Aorta (tissue), 5 donors: ENCODE measurements around the gene TK2. TPM values are rescaled to one million over a fixed set of nuclear protein-coding genes. Genes with fewer than 3 reads are reported as not detected.
A peak's percentile ranks its signal among the peaks of the same experiment; 100 is the strongest.

Experiments
- ATAC-seq: fragments of 200-7000 bp; cut with Tn5 transposase; one replicate; pipeline ENCODE4 v1.9.1; 2022; ENCODE audit warnings: moderate library complexity; ENCODE audit not compliant: low FRiP score
- DNase-seq, 2 donors: peaks; one replicate each; pipeline ENCODE4 v3.0.0-alpha.2; 2020
- H3K27ac ChIP-seq, 2 donors: one replicate each; pipeline ENCODE4 v1.5.1; 2013; ENCODE audit warnings: low read length in 2 of 2, mild to moderate bottlenecking in 2 of 2, moderate library complexity in 2 of 2, control low read depth in 1 of 2, inconsistent platforms in 1 of 2, low read depth in 1 of 2
- H3K27me3 ChIP-seq, 2 donors: one replicate each; pipeline ENCODE4 v1.6.1; 2013; ENCODE audit warnings: control low read depth in 1 of 2, low read length in 1 of 2, mild to moderate bottlenecking in 1 of 2, moderate library complexity in 1 of 2; ENCODE audit not compliant: insufficient read depth in 2 of 2, control insufficient read depth in 1 of 2
- H3K36me3 ChIP-seq, 2 donors: one replicate each; pipeline ENCODE4 v1.6.1; 2013; ENCODE audit warnings: control low read depth in 1 of 2, low read length in 1 of 2, mild to moderate bottlenecking in 1 of 2; ENCODE audit not compliant: insufficient read depth in 2 of 2, control insufficient read depth in 1 of 2
- H3K4me1 ChIP-seq, 2 donors: one replicate each; pipeline ENCODE4 v1.6.1; 2013; ENCODE audit warnings: low read length in 2 of 2, control low read depth in 1 of 2, mild to moderate bottlenecking in 1 of 2, moderate library complexity in 1 of 2; ENCODE audit not compliant: insufficient read depth in 2 of 2, control insufficient read depth in 1 of 2
- H3K4me3 ChIP-seq, 2 donors: one replicate each; pipeline ENCODE4 v1.5.1; 2013; ENCODE audit warnings: low read length in 2 of 2, control low read depth in 1 of 2, mild to moderate bottlenecking in 1 of 2
- H3K9me3 ChIP-seq: one replicate; pipeline ENCODE4 v1.6.1; 2013; ENCODE audit warnings: mild to moderate bottlenecking, low read length; ENCODE audit not compliant: control insufficient read depth
- WGBS, 2 donors: extraction: QIAGEN DNeasy Blood & Tissue Kit; methylation state at CpG; one replicate each; pipeline ENCODE4 v1.1.7; 2013; 5-methylcytosine and 5-hydroxymethylcytosine counted together
- intact Hi-C, 2 donors: fragments of 100-400 bp; cut with DNase I; formaldehyde crosslinking; loops; one replicate each; pipeline versions ENCODE4 v1.14.2 to v1.15.0; 2022
- polyA plus RNA-seq, 2 donors: library from polyadenylated mRNA; stranded (reverse); fragments of 200-250 nt; gene quantifications; one replicate each; pipeline ENCODE4 v1.2.3, GENCODE V29; 2013
- total RNA-seq, 2 donors: library from RNA; stranded (reverse); fragmentation: NEBNext Ultra II Directional; extraction: Animal tissue kit (Norgen Biotek cat#: 25700); gene quantifications; one replicate each; pipeline ENCODE4 v1.2.1, GENCODE V29; 2021
- donor health status: healthy with polysubstance abuse.
- donor health status: Bipolar disorder and iron deficiency.
- donor health status: DM: no; HTN: no; CAD: no.
- donor health status: DM: no; HTN: no; CAD: no.
- donor health status: DM: yes; HTN: yes; CAD: no.

Gene TK2
- total and polyA plus RNA-seq, 4 donors = 18.9 to 43.4 (median 28.9) TPM

GRCh38 chr16:66476328-66477027, 73.4 kb downstream of the TK2 start:
- Histone ChIP-seq H3K27ac (no peak overlapping the region), H3K4me1 (no peaks in the 10 kb centered on the region), H3K4me3 (no peak overlapping the region), H3K27me3 (no peaks in the 10 kb centered on the region), H3K36me3 (no peaks in the 10 kb centered on the region), H3K9me3 (no peaks in the 10 kb centered on the region)
- intact Hi-C loops = loop anchor here in 1 of 2 donors (5.0 to 10.0 kb wide), 3 partner anchors 41 to 126 kb away; partner anchors contain the start of gene CMTM3
- no peak for ATAC-seq
- peak in 1 of 2 donors; percentile 68 for DNase-seq
- WGBS, 2 donors = 52 to 58% methylated on average over 8 of the region's 8 CpGs

- Histone ChIP-seq H3K27me3 (no peaks in the 10 kb centered on the region), H3K4me1 (no peaks in the 10 kb centered on the region), H3K27ac (no peak overlapping the region), H3K9me3 (no peaks in the 10 kb centered on the region), H3K36me3 (no peaks in the 10 kb centered on the region), H3K4me3 (no peak overlapping the region)
- 93 to 94% methylated on average over 2 of the region's 2 CpGs for WGBS, 2 donors
- ATAC-seq (no peak), DNase-seq (peak in 1 of 2 donors; percentile 28)
- intact Hi-C loops = loop anchor here in 1 of 2 donors (5.0 to 10.0 kb wide), 3 partner anchors 42 to 127 kb away; partner anchors contain the start of gene CMTM3
Observed at GRCh38 chr16:66475232-66475631, 74.7 kb downstream of the TK2 start.

GRCh38 chr16:66474750-66475199, 75.1 kb downstream of the TK2 start:
- Histone ChIP-seq H3K4me3 (no peak overlapping the region), H3K27me3 (no peaks in the 10 kb centered on the region), H3K36me3 (no peaks in the 10 kb centered on the region), H3K9me3 (no peaks in the 10 kb centered on the region), H3K27ac (no peak overlapping the region), H3K4me1 (no peaks in the 10 kb centered on the region)
- DNase-seq (no peak), ATAC-seq (no peak)
- intact Hi-C loops = loop anchor here in 1 of 2 donors (5.0 to 10.0 kb wide), 3 partner anchors 43 to 128 kb away; partner anchors contain the start of gene CMTM3
- WGBS, 2 donors = 58 to 72% methylated on average over 4 of the region's 4 CpGs

- no peak overlapping the region for H3K4me3 ChIP-seq
- WGBS, 2 donors = 94% methylated on average over 4 of the region's 4 CpGs
- no peaks in the 10 kb centered on the region for H3K36me3 ChIP-seq
- H3K4me1 ChIP-seq = no peaks in the 10 kb centered on the region
- ATAC-seq = no peak
- no peak overlapping the region for H3K27ac ChIP-seq
- H3K27me3 ChIP-seq = no peaks in the 10 kb centered on the region
- peak in 1 of 2 donors; percentile 44 for DNase-seq
- H3K9me3 ChIP-seq = no peaks in the 10 kb centered on the region
- intact Hi-C loops = loop anchor here in 1 of 2 donors (10.0 kb wide), 1 partner anchor 111 kb away; no protein-coding TSS in a partner anchor
Observed at GRCh38 chr16:66473654-66474519, 76.0 kb downstream of the TK2 start.

- no peaks in the 10 kb centered on the region for H3K27me3 ChIP-seq
- H3K27ac ChIP-seq = no peak overlapping the region
- H3K9me3 ChIP-seq = no peaks in the 10 kb centered on the region
- no peaks in the 10 kb centered on the region for H3K36me3 ChIP-seq
- no peak overlapping the region for H3K4me3 ChIP-seq
- H3K4me1 ChIP-seq = no peaks in the 10 kb centered on the region
- ATAC-seq (no peak), DNase-seq (peak in 1 of 2 donors; percentile 41)
- 90 to 91% methylated on average over 14 to 15 of the region's 15 CpGs for WGBS, 2 donors
- intact Hi-C loops = loop anchor here in 1 of 2 donors (10.0 kb wide), 1 partner anchor 112 kb away; no protein-coding TSS in a partner anchor
Observed at GRCh38 chr16:66473051-66473571, 76.8 kb downstream of the TK2 start.

- no peak overlapping the region for H3K27ac ChIP-seq
- H3K9me3 ChIP-seq = no peaks in the 10 kb centered on the region
- WGBS, 2 donors = 94 to 95% methylated on average over 10 of the region's 10 CpGs
- peak in 1 of 2 donors; percentile 59 for DNase-seq
- H3K4me1 ChIP-seq = no peaks in the 10 kb centered on the region
- ATAC-seq = no peak
- no peak overlapping the region for H3K4me3 ChIP-seq
- intact Hi-C loops = loop anchor here in 1 of 2 donors (10.0 kb wide), 1 partner anchor 113 kb away; no protein-coding TSS in a partner anchor
- no peaks in the 10 kb centered on the region for H3K36me3 ChIP-seq
- no peaks in the 10 kb centered on the region for H3K27me3 ChIP-seq
Observed at GRCh38 chr16:66471716-66472393, 78.1 kb downstream of the TK2 start.

GRCh38 chr16:66471264-66471663, 78.7 kb downstream of the TK2 start:
- no peak for DNase-seq
- intact Hi-C loops = loop anchor here in 1 of 2 donors (10.0 kb wide), 1 partner anchor 114 kb away; no protein-coding TSS in a partner anchor
- 95 to 98% methylated on average over 10 of the region's 10 CpGs for WGBS, 2 donors

GRCh38 chr16:66470556-66470955, 79.4 kb downstream of the TK2 start:
- ATAC-seq = no peak
- no peak for DNase-seq
- intact Hi-C loops = loop anchor here in 1 of 2 donors (10.0 kb wide), 1 partner anchor 114 kb away; no protein-coding TSS in a partner anchor
- Histone ChIP-seq H3K36me3 (no peaks in the 10 kb centered on the region), H3K4me3 (no peak overlapping the region), H3K27me3 (no peaks in the 10 kb centered on the region), H3K27ac (no peak overlapping the region), H3K4me1 (no peaks in the 10 kb centered on the region), H3K9me3 (no peaks in the 10 kb centered on the region)
- 59 to 65% methylated on average over 2 of the region's 2 CpGs for WGBS, 2 donors

More at GRCh38 chr16:66471264-66471663, 78.7 kb downstream of the TK2 start:
- Histone ChIP-seq H3K27me3 (no peaks in the 10 kb centered on the region), H3K27ac (no peak overlapping the region), H3K36me3 (no peaks in the 10 kb centered on the region), H3K4me3 (no peak overlapping the region), H3K9me3 (no peaks in the 10 kb centered on the region), H3K4me1 (no peaks in the 10 kb centered on the region)
- ATAC-seq = no peak
